Cardiac muscle cell (in vitro differentiated cells and primary cell): ENCODE results near the gene CHD9. TPM values are rescaled to one million over a fixed set of nuclear protein-coding genes. Genes with fewer than 3 reads are reported as not detected.

ENCODE experiments used
- DNase-seq, 2 donors: peaks; one replicate each; pipeline versions ENCODE4 v3.0.0 to v3.0.0-alpha.2; 2010 to 2017; ENCODE audit warnings: low read depth in 1 of 2, low spot score in 1 of 2
- H3K27ac ChIP-seq: fragments of 200-600 bp; sonication (generic); 2 replicates; pipeline ENCODE4 v1.5.1; 2016
- H3K27me3 ChIP-seq: fragments of 200-600 bp; sonication (generic); 2 replicates; pipeline ENCODE4 v1.6.0; 2016; ENCODE audit warnings: control low read depth
- H3K36me3 ChIP-seq: fragments of 200-600 bp; sonication (generic); 2 replicates; pipeline ENCODE4 v1.5.1; 2016; ENCODE audit warnings: control low read depth
- H3K4me1 ChIP-seq: fragments of 200-600 bp; sonication (generic); 2 replicates; pipeline ENCODE4 v1.8.1; 2017; ENCODE audit warnings: low read depth, mild to moderate bottlenecking, mixed run types
- H3K4me3 ChIP-seq: fragments of 200-600 bp; sonication (generic); 2 replicates; pipeline ENCODE4 v1.5.1; 2016; ENCODE audit warnings: mild to moderate bottlenecking
- H3K9me3 ChIP-seq: fragments of 200-600 bp; sonication (generic); 2 replicates; pipeline ENCODE4 v1.5.1; 2017; ENCODE audit warnings: low read depth, mild to moderate bottlenecking, control low read depth
- polyA plus RNA-seq: library from polyadenylated mRNA; unstranded; fragments of >200 nt; fragmentation: Nextera tagmentation; extraction: Ambion mirVana; gene quantifications from 2 replicates; pipeline ENCODE4 v1.2.1, GENCODE V29; 2016
- total RNA-seq: library from RNA; depleted of rRNA; stranded (reverse); fragments of >200 nt; gene quantifications from 2 replicates; pipeline ENCODE4 v1.2.3, GENCODE V29; 2016
- TF ChIP-seq, protein P1 (sequence below): IDR thresholded peaks from 2 replicates; pipeline ENCODE4 v1.5.1; 2012; ENCODE audit warnings: low read depth, mild to moderate bottlenecking, low read length

The CHD9 gene
- total and polyA plus RNA-seq, 2 experiments from 2014 or later: 54.8 to 78.9 TPM

- Histone ChIP-seq H3K4me1 (no peaks in the 10 kb centered on the region), H3K9me3 (no peaks in the 10 kb centered on the region), H3K27ac (no peak overlapping the region), H3K4me3 (no peak overlapping the region), H3K36me3 (no peaks in the 10 kb centered on the region), H3K27me3 (no peaks in the 10 kb centered on the region)
- peak in 1 of 2 donors; percentile 62 for DNase-seq
- TF ChIP-seq, protein P1, sequence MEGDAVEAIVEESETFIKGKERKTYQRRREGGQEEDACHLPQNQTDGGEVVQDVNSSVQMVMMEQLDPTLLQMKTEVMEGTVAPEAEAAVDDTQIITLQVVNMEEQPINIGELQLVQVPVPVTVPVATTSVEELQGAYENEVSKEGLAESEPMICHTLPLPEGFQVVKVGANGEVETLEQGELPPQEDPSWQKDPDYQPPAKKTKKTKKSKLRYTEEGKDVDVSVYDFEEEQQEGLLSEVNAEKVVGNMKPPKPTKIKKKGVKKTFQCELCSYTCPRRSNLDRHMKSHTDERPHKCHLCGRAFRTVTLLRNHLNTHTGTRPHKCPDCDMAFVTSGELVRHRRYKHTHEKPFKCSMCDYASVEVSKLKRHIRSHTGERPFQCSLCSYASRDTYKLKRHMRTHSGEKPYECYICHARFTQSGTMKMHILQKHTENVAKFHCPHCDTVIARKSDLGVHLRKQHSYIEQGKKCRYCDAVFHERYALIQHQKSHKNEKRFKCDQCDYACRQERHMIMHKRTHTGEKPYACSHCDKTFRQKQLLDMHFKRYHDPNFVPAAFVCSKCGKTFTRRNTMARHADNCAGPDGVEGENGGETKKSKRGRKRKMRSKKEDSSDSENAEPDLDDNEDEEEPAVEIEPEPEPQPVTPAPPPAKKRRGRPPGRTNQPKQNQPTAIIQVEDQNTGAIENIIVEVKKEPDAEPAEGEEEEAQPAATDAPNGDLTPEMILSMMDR: no peak
Measured at GRCh38 chr16:53123747-53124146, 69.0 kb downstream of the CHD9 start.

DNA sequence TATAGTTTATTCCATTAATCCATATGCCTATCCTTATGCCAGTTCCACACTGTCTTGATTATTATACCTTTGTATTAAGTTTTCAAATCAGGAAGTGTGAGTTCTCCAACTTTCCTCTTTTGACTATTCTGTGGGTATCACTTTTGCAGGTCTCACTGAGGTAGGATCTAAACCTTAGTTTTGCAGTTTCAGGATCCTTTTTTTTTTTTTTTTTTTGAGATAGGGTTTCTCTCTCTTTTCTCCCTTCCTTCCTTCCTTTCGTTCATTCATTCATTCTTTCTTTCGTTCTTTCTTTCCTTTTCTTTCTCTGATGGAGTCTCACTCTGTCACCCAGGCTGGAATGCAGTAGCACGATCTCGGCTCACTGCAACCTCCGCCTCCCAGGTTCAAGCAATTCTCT lies 71.6 kb downstream of the CHD9 start:
- DNase-seq: no peak
- no peak overlapping the region for H3K4me3 ChIP-seq
- no peaks in the 10 kb centered on the region for H3K9me3 ChIP-seq
- TF ChIP-seq, protein P1: no peak
- peaks cover 7% of the 10 kb centered on the region for H3K4me1 ChIP-seq
- H3K27ac ChIP-seq: no peak overlapping the region
- H3K27me3 ChIP-seq: no peaks in the 10 kb centered on the region
- H3K36me3 ChIP-seq: no peaks in the 10 kb centered on the region

- H3K36me3 ChIP-seq: no peaks in the 10 kb centered on the region
- TF ChIP-seq, protein P1: no peak
- H3K4me1 ChIP-seq: peaks cover 17% of the 10 kb centered on the region
- peak overlapping the region; percentile 92 for H3K27ac ChIP-seq
- peak; percentile 58 to 83 for DNase-seq
- H3K4me3 ChIP-seq: peak overlapping the region; percentile 91
- no peaks in the 10 kb centered on the region for H3K9me3 ChIP-seq
- H3K27me3 ChIP-seq: no peaks in the 10 kb centered on the region
Measured at GRCh38 chr16:53129281-53130158, 74.7 kb downstream of the CHD9 start.

- Histone ChIP-seq H3K27ac (peak overlapping the region; percentile 92), H3K36me3 (no peaks in the 10 kb centered on the region), H3K4me3 (peak overlapping the region; percentile 91), H3K9me3 (no peaks in the 10 kb centered on the region), H3K27me3 (no peaks in the 10 kb centered on the region), H3K4me1 (peaks cover 17% of the 10 kb centered on the region)
- TF ChIP-seq, protein P1: peak; percentile 46
- peak; percentile 98 to 99 for DNase-seq
Measured at GRCh38 chr16:53130159-53131049, 75.6 kb downstream of the CHD9 start.

GRCh38 chr16:53131050-53131362 lies 76.2 kb downstream of the CHD9 start:
- no peak for DNase-seq
- Histone ChIP-seq H3K27ac (peak overlapping the region; percentile 92), H3K9me3 (no peaks in the 10 kb centered on the region), H3K36me3 (no peaks in the 10 kb centered on the region), H3K4me3 (peak overlapping the region; percentile 91), H3K27me3 (no peaks in the 10 kb centered on the region), H3K4me1 (peaks cover 17% of the 10 kb centered on the region)
- TF ChIP-seq, protein P1: no peak
